ENCODE measurements around the gene DUSP6. TPM values are rescaled to one million over a fixed set of nuclear protein-coding genes. Genes with fewer than 3 reads are reported as not detected.
A peak's percentile ranks its signal among the peaks of the same experiment; 100 is the strongest.

Gene DUSP6
- total RNA-seq, 1 donor from 2014 or later: 370 TPM

- H3K4me3 ChIP-seq: peak overlapping the region; percentile 84 to 98
- TF ChIP-seq CTCF (IDR thresholded peaks at IDR 0.05): no peak
- peaks cover 5 to 23% of the 10 kb centered on the region in 2 donors for H3K4me1 ChIP-seq
- H3K9me3 ChIP-seq: no peaks in the 10 kb centered on the region
- H3K27me3 ChIP-seq: no peaks in the 10 kb centered on the region
- intact Hi-C loops (cut with DNase I): loop anchor here (5.0 to 10.0 kb wide), 4 partner anchors 123 to 1205 kb away; partner anchors contain the start of genes CEP290 and TMTC3
- peaks cover 0 to 26% of the 10 kb centered on the region in 2 donors for H3K36me3 ChIP-seq
- no peak for DNase-seq (ENCODE audit: low spot score in 2 of 2)
- peak overlapping the region in 1 of 2 donors; percentile 100 for H3K27ac ChIP-seq
These were observed 2.5 kb downstream of the DUSP6 start for GRCh38 chr12:89349814-89350213.

DNA sequence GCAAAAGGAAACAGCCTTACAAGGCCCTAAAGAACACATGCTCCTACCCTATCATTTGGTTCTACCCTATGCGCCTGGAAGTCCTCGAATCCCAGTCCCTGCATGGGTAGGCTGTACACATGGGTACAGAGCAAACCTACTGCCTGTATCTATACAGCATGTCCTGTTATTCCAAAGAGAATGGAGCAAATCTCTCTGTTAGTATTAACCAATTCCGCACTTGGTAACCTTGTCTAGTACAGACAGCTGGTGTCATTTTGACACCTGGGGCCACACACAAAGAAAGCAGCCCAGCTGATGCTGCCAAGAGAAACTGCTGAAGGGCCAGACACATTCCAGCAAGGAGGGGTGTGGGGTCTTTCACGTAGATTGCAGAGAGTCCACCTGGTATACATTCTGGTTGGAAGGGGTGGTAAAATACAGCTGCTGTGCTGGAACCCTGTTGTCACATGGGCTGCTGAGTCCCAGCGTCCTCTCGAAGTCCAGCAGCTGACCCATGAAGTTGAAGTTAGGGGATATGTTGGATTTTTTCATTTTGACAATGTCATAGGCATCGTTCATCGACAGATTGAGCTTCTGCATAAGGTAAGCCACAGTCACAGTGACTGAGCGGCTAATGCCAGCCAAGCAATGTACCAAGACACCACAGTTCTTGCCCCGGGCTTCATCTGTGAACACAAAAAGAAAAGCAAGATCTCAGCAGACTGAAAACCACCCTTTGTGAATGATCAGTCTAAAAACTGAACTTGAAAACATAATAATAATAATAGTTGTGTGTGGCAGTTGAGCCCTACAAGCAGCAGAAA, 3.2 kb downstream of the DUSP6 start:
- intact Hi-C loops (cut with DNase I): no loop called here
- Histone ChIP-seq H3K27me3 (no peaks in the 10 kb centered on the region), H3K9me3 (no peaks in the 10 kb centered on the region), H3K4me1 (peaks cover 4 to 23% of the 10 kb centered on the region in 2 donors), H3K36me3 (peaks cover 0 to 26% of the 10 kb centered on the region in 2 donors), H3K4me3 (peak overlapping the region; percentile 84 to 98), H3K27ac (peak overlapping the region in 1 of 2 donors; percentile 11)
- TF ChIP-seq CTCF (IDR thresholded peaks at IDR 0.05): no peak
- no peak for DNase-seq (ENCODE audit: low spot score in 2 of 2)

GRCh38 chr12:89347325-89347829, 4.9 kb downstream of the DUSP6 start:
- H3K36me3 ChIP-seq: peaks cover 0 to 26% of the 10 kb centered on the region in 2 donors
- TF ChIP-seq CTCF (IDR thresholded peaks at IDR 0.05): no peak
- no peaks in the 10 kb centered on the region for H3K9me3 ChIP-seq
- intact Hi-C loops (cut with DNase I): no loop called here
- peaks cover 4 to 31% of the 10 kb centered on the region in 2 donors for H3K4me1 ChIP-seq
- DNase-seq (ENCODE audit: low spot score in 2 of 2): no peak
- H3K4me3 ChIP-seq: peak overlapping the region in 1 of 2 donors; percentile 15
- H3K27me3 ChIP-seq: no peaks in the 10 kb centered on the region
- H3K27ac ChIP-seq: peak overlapping the region; percentile 6 to 32

GRCh38 chr12:89346741-89347324, 5.5 kb downstream of the DUSP6 start:
- Histone ChIP-seq H3K9me3 (no peaks in the 10 kb centered on the region), H3K4me1 (peaks cover 4 to 31% of the 10 kb centered on the region in 2 donors), H3K27me3 (no peaks in the 10 kb centered on the region), H3K27ac (peak overlapping the region; percentile 6 to 32), H3K36me3 (peaks cover 0 to 26% of the 10 kb centered on the region in 2 donors), H3K4me3 (peak overlapping the region in 1 of 2 donors; percentile 15)
- TF ChIP-seq CTCF (IDR thresholded peaks at IDR 0.05): no peak
- intact Hi-C loops (cut with DNase I): no loop called here
- DNase-seq (ENCODE audit: low spot score in 2 of 2): no peak

- H3K4me3 ChIP-seq: peak overlapping the region in 1 of 2 donors; percentile 15
- no peaks in the 10 kb centered on the region for H3K9me3 ChIP-seq
- peaks cover 0 to 26% of the 10 kb centered on the region in 2 donors for H3K36me3 ChIP-seq
- intact Hi-C loops (cut with DNase I): no loop called here
- peak in 1 of 2 donors; percentile 75 for DNase-seq (ENCODE audit: low spot score in 2 of 2)
- TF ChIP-seq CTCF (IDR thresholded peaks at IDR 0.05): no peak
- H3K27ac ChIP-seq: peak overlapping the region; percentile 6 to 32
- H3K27me3 ChIP-seq: no peaks in the 10 kb centered on the region
- H3K4me1 ChIP-seq: peaks cover 4 to 31% of the 10 kb centered on the region in 2 donors
These were observed 6.2 kb downstream of the DUSP6 start for GRCh38 chr12:89345830-89346740.
